ENCODE results near the gene C9orf43.

DNA sequence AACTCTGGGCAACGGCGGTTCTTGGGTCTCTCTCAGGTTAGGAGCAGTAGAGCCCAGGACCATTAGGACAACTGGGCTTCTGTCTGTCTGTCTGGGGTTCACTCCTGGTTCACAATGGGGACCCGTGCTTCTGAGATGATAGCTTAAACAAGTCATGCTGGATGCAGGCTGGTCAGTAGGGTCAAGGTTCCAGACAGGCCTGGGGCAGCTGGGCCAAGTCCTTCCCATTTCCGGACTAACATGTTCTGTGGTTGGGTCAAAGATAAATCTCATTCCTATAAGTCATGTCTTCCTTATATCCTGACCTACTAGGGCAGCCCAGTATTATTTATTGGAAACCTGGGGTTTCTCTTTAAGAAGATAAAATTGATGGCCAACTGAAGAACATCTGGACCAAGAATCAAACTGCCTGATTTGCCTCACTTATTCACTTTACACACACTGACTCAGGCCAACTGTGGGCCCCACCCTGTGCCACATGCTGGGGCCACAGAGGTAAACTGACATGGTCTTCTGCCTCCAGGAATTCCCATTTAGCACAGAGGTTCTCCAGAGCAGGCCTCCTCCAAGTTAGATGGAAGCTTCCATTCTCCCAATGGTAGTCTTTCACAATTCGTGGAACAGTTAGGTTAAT is 42.1 kb upstream of the C9orf43 start:
- TF ChIP-seq, protein P1, sequence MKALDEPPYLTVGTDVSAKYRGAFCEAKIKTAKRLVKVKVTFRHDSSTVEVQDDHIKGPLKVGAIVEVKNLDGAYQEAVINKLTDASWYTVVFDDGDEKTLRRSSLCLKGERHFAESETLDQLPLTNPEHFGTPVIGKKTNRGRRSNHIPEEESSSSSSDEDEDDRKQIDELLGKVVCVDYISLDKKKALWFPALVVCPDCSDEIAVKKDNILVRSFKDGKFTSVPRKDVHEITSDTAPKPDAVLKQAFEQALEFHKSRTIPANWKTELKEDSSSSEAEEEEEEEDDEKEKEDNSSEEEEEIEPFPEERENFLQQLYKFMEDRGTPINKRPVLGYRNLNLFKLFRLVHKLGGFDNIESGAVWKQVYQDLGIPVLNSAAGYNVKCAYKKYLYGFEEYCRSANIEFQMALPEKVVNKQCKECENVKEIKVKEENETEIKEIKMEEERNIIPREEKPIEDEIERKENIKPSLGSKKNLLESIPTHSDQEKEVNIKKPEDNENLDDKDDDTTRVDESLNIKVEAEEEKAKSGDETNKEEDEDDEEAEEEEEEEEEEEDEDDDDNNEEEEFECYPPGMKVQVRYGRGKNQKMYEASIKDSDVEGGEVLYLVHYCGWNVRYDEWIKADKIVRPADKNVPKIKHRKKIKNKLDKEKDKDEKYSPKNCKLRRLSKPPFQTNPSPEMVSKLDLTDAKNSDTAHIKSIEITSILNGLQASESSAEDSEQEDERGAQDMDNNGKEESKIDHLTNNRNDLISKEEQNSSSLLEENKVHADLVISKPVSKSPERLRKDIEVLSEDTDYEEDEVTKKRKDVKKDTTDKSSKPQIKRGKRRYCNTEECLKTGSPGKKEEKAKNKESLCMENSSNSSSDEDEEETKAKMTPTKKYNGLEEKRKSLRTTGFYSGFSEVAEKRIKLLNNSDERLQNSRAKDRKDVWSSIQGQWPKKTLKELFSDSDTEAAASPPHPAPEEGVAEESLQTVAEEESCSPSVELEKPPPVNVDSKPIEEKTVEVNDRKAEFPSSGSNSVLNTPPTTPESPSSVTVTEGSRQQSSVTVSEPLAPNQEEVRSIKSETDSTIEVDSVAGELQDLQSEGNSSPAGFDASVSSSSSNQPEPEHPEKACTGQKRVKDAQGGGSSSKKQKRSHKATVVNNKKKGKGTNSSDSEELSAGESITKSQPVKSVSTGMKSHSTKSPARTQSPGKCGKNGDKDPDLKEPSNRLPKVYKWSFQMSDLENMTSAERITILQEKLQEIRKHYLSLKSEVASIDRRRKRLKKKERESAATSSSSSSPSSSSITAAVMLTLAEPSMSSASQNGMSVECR (CRISPR knock-in tag; IDR thresholded peaks at IDR 0.05; ENCODE audit: borderline replicate concordance) = no peak
- TF ChIP-seq, protein P2, sequence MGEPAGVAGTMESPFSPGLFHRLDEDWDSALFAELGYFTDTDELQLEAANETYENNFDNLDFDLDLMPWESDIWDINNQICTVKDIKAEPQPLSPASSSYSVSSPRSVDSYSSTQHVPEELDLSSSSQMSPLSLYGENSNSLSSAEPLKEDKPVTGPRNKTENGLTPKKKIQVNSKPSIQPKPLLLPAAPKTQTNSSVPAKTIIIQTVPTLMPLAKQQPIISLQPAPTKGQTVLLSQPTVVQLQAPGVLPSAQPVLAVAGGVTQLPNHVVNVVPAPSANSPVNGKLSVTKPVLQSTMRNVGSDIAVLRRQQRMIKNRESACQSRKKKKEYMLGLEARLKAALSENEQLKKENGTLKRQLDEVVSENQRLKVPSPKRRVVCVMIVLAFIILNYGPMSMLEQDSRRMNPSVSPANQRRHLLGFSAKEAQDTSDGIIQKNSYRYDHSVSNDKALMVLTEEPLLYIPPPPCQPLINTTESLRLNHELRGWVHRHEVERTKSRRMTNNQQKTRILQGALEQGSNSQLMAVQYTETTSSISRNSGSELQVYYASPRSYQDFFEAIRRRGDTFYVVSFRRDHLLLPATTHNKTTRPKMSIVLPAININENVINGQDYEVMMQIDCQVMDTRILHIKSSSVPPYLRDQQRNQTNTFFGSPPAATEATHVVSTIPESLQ (CRISPR knock-in tag; IDR thresholded peaks at IDR 0.05) = no peak
- TF ChIP-seq, protein P3, sequence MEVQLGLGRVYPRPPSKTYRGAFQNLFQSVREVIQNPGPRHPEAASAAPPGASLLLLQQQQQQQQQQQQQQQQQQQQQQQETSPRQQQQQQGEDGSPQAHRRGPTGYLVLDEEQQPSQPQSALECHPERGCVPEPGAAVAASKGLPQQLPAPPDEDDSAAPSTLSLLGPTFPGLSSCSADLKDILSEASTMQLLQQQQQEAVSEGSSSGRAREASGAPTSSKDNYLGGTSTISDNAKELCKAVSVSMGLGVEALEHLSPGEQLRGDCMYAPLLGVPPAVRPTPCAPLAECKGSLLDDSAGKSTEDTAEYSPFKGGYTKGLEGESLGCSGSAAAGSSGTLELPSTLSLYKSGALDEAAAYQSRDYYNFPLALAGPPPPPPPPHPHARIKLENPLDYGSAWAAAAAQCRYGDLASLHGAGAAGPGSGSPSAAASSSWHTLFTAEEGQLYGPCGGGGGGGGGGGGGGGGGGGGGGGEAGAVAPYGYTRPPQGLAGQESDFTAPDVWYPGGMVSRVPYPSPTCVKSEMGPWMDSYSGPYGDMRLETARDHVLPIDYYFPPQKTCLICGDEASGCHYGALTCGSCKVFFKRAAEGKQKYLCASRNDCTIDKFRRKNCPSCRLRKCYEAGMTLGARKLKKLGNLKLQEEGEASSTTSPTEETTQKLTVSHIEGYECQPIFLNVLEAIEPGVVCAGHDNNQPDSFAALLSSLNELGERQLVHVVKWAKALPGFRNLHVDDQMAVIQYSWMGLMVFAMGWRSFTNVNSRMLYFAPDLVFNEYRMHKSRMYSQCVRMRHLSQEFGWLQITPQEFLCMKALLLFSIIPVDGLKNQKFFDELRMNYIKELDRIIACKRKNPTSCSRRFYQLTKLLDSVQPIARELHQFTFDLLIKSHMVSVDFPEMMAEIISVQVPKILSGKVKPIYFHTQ (CRISPR knock-in tag; IDR thresholded peaks at IDR 0.05) = no peak
